Endodermal cell (in vitro differentiated cells): Measurements from ENCODE around the gene UGDH. TPM values are rescaled to one million over a fixed set of nuclear protein-coding genes. Genes with fewer than 3 reads are reported as not detected.
"Not testable (repeated sequence)": the region's sequence is repeated elsewhere in the genome, so short reads cannot be mapped to it uniquely, and the experiment has no call there.

Source experiments
- DNase-seq: peaks from one replicate; pipeline ENCODE4 v3.0.0-alpha.2; 2017
- H3K27ac ChIP-seq: 2 replicates; pipeline ENCODE4 v1.5.1; 2013; ENCODE audit warnings: mild to moderate bottlenecking, low read depth, low read length, moderate library complexity
- H3K27me3 ChIP-seq: 2 replicates; pipeline ENCODE4 v1.6.1; 2013; ENCODE audit warnings: mild to moderate bottlenecking, low read length, moderate library complexity; ENCODE audit not compliant: insufficient read depth, control insufficient read depth, poor library complexity, severe bottlenecking
- H3K36me3 ChIP-seq: 2 replicates; pipeline ENCODE4 v1.7.0; 2013; ENCODE audit warnings: mild to moderate bottlenecking, low read length, moderate library complexity; ENCODE audit not compliant: control insufficient read depth, insufficient read depth
- H3K4me1 ChIP-seq: one replicate; pipeline ENCODE4 v1.7.0; 2013; ENCODE audit warnings: low read length; ENCODE audit not compliant: control insufficient read depth, insufficient read depth
- H3K4me3 ChIP-seq: 2 replicates; pipeline ENCODE4 v1.5.1; 2013; ENCODE audit warnings: mild to moderate bottlenecking, low read length, moderate library complexity
- H3K9ac ChIP-seq: 2 replicates; pipeline ENCODE4 v1.6.1; 2013; ENCODE audit warnings: mild to moderate bottlenecking, low read length, moderate library complexity; ENCODE audit not compliant: poor library complexity, severe bottlenecking; ENCODE audit errors: extremely low read depth
- H3K9me3 ChIP-seq: 2 replicates; pipeline ENCODE4 v1.6.1; 2013; ENCODE audit warnings: mild to moderate bottlenecking, low read length, moderate library complexity; ENCODE audit not compliant: control insufficient read depth
- H3K27ac Mint-ChIP-seq: 2 replicates; pipeline ENCODE4 v1.8.0; 2020; ENCODE audit warnings: mixed read lengths
- H3K27me3 Mint-ChIP-seq: 2 replicates; pipeline ENCODE4 v1.8.0; 2021; ENCODE audit warnings: mild to moderate bottlenecking, mixed read lengths; ENCODE audit not compliant: insufficient read depth
- H3K36me3 Mint-ChIP-seq: 2 replicates; pipeline ENCODE4 v1.8.0; 2020; ENCODE audit warnings: low read depth, mixed read lengths
- H3K4me1 Mint-ChIP-seq: 2 replicates; pipeline ENCODE4 v1.8.0; 2020; ENCODE audit warnings: mixed read lengths
- H3K4me3 Mint-ChIP-seq: 2 replicates; pipeline ENCODE4 v1.8.0; 2020; ENCODE audit warnings: mild to moderate bottlenecking, moderate library complexity, mixed read lengths
- H3K9me3 Mint-ChIP-seq: 2 replicates; pipeline ENCODE4 v1.8.0; 2020; ENCODE audit warnings: mild to moderate bottlenecking, mixed read lengths
- WGBS, 2 experiments: methylation state at CpG; one replicate each; pipeline versions ENCODE4 v1.1.5 to v1.1.7; 2013; ENCODE audit warnings: missing lambda C conversion rate in 2 of 2, mixed read lengths in 1 of 2; ENCODE audit not compliant: insufficient coverage in 1 of 2, insufficient read length in 1 of 2; 5-methylcytosine and 5-hydroxymethylcytosine counted together
- total RNA-seq, 2 donors: library from RNA; stranded (reverse); fragmentation: NEBNext Ultra II Directional in 1 of 2; extraction: Animal tissue kit (Norgen Biotek cat#: 25700) in 1 of 2; gene quantifications; 2 replicates in 1 of 2; 3 replicates in 1 of 2; pipeline ENCODE4 v1.2.1, GENCODE V29; 2021
- TF ChIP-seq, protein P1 (sequence below): fragments of 200-600 bp; sonication (generic); conservative IDR thresholded peaks from 2 replicates; pipeline ENCODE4 v1.5.0; 2021; ENCODE audit warnings: antibody characterized with exemption, mild to moderate bottlenecking

Gene UGDH
- total RNA-seq, 2 donors from 2014 or later, result 137 to 141 TPM

- WGBS, 2 experiments, result 98% methylated on average over 4 of the region's 4 CpGs; no CpG with 5 or more reads in 1 of the 2 experiments
- H3K27ac Mint-ChIP-seq, result peak overlapping the region; percentile 93
- H3K4me1 Mint-ChIP-seq, result no peaks in the 10 kb centered on the region
- Histone ChIP-seq H3K9ac (no peak overlapping the region), H3K9me3 (no peaks in the 10 kb centered on the region), H3K36me3 (peaks cover 82% of the 10 kb centered on the region), H3K27ac (no peak overlapping the region), H3K27me3 (no peaks in the 10 kb centered on the region), H3K4me3 (no peak overlapping the region), H3K4me1 (no peaks in the 10 kb centered on the region)
- TF ChIP-seq, protein P1, sequence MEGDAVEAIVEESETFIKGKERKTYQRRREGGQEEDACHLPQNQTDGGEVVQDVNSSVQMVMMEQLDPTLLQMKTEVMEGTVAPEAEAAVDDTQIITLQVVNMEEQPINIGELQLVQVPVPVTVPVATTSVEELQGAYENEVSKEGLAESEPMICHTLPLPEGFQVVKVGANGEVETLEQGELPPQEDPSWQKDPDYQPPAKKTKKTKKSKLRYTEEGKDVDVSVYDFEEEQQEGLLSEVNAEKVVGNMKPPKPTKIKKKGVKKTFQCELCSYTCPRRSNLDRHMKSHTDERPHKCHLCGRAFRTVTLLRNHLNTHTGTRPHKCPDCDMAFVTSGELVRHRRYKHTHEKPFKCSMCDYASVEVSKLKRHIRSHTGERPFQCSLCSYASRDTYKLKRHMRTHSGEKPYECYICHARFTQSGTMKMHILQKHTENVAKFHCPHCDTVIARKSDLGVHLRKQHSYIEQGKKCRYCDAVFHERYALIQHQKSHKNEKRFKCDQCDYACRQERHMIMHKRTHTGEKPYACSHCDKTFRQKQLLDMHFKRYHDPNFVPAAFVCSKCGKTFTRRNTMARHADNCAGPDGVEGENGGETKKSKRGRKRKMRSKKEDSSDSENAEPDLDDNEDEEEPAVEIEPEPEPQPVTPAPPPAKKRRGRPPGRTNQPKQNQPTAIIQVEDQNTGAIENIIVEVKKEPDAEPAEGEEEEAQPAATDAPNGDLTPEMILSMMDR, result no peak
- DNase-seq, result no peak
- H3K9me3 Mint-ChIP-seq, result no peaks in the 10 kb centered on the region
- H3K27me3 Mint-ChIP-seq, result no peaks in the 10 kb centered on the region
- peaks cover 67% of the 10 kb centered on the region for H3K36me3 Mint-ChIP-seq
- H3K4me3 Mint-ChIP-seq, result no peak overlapping the region
Measured at GRCh38 chr4:39514888-39515401, 12.3 kb downstream of the UGDH start.

- H3K4me3 Mint-ChIP-seq, H3K27me3 ChIP-seq, H3K4me1 Mint-ChIP-seq, H3K27me3 Mint-ChIP-seq, H3K9me3 Mint-ChIP-seq, H3K9me3 ChIP-seq, H3K27ac ChIP-seq, DNase-seq, H3K4me3 ChIP-seq, H3K9ac ChIP-seq, H3K27ac Mint-ChIP-seq, H3K4me1 ChIP-seq: not testable (repeated sequence)
- peaks cover 74% of the 10 kb centered on the region for H3K36me3 Mint-ChIP-seq
- peaks cover 83% of the 10 kb centered on the region for H3K36me3 ChIP-seq
- WGBS, 2 experiments, result 97% methylated on average over 1 of the region's 1 CpG; no CpG with 5 or more reads in 1 of the 2 experiments
Measured at GRCh38 chr4:39514266-39514665, 13.0 kb downstream of the UGDH start.

DNA sequence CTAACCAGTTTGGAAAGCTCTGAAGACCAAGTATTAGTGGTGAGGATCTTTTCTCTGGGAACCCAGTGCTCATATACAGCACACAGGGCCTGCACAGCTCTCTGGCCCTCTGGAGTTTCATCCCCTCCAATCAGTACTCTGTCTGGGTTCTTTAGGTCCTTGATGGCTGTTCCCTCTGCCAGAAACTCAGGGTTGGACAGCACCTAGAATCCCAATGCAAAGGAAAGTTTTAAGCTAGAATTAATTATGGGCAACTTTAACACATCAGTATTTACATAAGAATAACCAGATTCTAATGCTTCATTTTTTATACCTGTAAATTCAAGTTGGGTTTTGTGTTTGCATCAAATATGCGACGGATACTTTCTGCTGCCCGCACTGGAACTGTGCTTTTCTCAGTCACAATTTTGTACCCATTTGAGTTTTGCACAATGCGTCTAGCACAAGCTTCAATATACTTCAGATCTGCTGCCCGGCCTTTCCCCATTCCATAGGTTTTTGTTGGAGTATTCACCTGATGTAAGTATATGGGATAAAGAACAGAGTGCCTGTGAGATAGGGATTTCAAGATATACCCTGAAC, 16.8 kb downstream of the UGDH start:
- H3K27ac Mint-ChIP-seq, result no peak overlapping the region
- DNase-seq, result no peak
- no peak overlapping the region for H3K4me3 ChIP-seq
- no peak overlapping the region for H3K27ac ChIP-seq
- H3K4me1 ChIP-seq, result no peaks in the 10 kb centered on the region
- 96 to 100% methylated on average over 4 to 5 of the region's 5 CpGs for WGBS, 2 experiments
- H3K36me3 Mint-ChIP-seq, result peaks cover 79% of the 10 kb centered on the region
- peaks cover 87% of the 10 kb centered on the region for H3K36me3 ChIP-seq
- no peak overlapping the region for H3K4me3 Mint-ChIP-seq
- H3K9me3 Mint-ChIP-seq, result no peaks in the 10 kb centered on the region
- TF ChIP-seq, protein P1, result no peak
- H3K27me3 ChIP-seq, result no peaks in the 10 kb centered on the region
- H3K27me3 Mint-ChIP-seq, result no peaks in the 10 kb centered on the region
- no peak overlapping the region for H3K9ac ChIP-seq
- no peaks in the 10 kb centered on the region for H3K9me3 ChIP-seq
- no peaks in the 10 kb centered on the region for H3K4me1 Mint-ChIP-seq
